GM19025 (cell line): ENCODE results near the gene ABLIM2.

Source experiments
- ATAC-seq: cut with Tn5 transposase; IDR thresholded peaks from one replicate; pipeline ENCODE4 v1.9.1; 2021; ENCODE audit warnings: mild to moderate bottlenecking, low read depth, moderate library complexity; ENCODE audit not compliant: unreplicated experiment

The ABLIM2 gene

DNA sequence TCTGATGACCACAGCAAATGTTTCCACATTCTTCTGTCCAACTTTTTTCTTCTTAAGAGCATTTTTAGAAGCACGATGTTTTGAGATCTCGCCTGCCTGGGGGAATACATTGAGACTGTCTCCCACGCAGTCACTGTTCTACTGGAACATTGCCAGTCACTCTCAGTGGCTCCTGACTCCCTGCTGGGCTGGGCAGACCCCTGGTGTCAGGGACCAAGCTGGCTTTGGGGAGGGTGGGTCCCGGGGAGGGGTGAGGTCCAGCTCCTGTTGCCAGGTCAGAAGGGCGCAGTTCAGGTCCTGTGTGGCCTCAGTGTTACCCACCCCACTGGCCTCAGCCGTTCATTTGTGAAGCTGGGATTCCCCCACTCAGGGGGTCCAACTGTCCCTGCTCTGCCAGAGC is 18.9 kb upstream of the ABLIM2 start:
- no peak for ATAC-seq

DNA sequence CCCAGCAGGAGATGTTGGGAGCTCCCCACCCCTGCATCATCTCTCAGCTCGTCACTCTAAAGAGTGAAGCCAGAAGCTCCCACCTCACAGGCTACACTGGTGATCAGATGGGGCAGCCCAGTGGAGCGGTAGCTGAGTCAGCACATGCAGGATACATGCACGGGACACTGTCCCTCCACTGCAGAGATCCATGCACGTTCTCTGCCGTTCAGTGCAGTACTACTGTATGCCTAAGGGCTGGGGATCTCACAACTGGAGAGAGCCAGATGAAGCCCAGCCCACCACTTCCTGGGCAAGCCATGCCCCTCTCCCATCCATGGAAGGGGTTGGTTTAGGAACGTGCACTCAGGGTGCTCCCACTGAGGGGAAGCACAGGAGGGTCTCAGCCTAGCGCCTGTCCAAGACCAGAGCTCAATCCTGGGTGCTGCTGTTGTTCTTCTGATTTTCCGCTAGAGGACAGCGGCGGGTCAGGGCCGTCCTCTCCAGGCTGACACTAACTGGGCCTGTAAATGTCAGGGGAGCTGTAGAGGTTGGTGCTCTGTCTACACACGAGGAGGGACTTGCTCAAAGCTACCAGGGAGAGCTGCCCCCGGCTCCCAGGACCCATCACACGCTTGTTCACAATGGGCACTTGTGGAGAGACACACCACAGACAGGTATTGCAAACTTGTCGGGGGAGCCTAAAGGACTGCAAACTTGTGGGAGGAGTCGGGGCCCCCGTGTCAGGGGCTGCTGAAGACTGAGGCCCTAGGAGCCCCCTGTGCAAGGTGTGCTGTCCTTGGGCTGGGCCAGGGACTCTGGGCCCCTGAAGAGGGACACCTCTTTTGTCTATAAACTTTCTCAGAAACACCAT is 18.2 kb upstream of the ABLIM2 start:
- ATAC-seq = peak; percentile 31

DNA sequence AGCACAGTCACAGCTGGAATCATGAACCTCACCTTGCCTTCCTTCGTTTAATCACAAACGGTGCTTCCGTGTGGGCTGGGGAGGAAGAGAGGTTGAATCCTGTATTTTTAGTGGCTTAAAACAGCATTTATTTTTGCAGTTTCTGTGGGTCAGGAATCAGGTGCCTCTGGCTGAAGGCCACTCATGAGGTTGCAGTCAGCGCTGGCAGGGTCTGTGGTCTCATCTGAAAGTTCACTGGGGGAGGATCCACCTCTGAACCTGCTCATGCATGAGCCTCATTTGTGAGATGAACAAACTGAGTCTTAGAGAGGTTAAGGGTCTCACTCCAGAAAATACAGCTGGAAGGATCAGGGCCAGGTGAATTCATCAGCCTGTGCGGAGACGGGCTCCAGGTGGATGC is 17.1 kb upstream of the ABLIM2 start:
- ATAC-seq = no peak

DNA sequence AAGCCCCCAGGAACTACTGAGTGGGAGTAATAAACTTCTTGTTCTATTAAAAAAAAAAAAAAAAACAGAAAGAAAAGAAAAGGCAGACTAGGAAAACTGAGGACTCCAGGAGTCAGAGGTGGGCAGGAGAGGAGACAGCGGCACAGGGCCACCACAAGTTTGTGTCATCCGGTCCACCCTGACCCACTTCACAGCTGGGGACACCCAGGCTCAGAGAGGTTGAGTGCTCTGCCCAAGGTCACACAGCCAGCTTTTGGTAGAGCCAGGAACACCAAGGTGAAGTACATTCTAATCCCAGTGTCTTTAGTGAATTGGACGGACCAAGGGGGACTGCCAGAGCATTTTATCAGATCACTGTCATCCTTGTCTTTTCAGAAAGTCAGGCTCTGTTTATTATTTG is 16.4 kb upstream of the ABLIM2 start:
- ATAC-seq = no peak

DNA sequence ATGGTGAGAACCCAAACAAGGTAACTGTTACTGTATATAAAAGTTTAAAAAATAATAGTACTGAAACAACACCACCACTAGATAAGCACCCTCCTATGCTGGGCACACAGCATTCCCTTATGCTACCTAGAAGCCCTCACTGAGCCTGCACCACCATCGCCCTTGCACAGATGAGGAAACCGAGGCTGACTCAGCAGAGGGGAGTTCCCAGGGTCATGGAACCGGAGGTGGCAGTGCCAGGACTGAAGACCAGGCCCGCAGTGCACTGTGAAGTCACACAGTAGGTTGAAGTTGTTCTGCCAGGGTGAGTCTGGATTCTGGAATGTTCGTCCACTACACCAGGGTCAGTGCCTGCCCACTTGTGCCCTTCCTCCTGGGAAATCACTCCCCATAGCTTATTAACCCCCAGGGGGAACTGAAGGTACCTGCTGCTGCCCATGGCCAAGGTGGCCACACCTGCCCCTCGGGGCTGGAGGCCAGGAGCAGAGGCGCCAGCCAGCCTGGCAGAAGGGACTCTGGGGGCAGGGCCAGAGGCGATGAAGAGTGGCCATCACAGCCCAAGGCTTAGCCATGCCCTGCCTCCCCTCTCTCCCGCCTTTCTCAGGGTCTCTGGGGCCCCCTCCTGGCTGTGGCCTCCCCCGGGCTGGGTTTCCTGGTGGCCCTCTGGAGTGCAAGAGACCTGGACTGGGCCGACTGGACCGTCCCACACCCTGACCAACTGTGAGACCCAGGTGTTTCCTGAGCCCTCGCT is 15.1 kb upstream of the ABLIM2 start:
- no peak for ATAC-seq

DNA sequence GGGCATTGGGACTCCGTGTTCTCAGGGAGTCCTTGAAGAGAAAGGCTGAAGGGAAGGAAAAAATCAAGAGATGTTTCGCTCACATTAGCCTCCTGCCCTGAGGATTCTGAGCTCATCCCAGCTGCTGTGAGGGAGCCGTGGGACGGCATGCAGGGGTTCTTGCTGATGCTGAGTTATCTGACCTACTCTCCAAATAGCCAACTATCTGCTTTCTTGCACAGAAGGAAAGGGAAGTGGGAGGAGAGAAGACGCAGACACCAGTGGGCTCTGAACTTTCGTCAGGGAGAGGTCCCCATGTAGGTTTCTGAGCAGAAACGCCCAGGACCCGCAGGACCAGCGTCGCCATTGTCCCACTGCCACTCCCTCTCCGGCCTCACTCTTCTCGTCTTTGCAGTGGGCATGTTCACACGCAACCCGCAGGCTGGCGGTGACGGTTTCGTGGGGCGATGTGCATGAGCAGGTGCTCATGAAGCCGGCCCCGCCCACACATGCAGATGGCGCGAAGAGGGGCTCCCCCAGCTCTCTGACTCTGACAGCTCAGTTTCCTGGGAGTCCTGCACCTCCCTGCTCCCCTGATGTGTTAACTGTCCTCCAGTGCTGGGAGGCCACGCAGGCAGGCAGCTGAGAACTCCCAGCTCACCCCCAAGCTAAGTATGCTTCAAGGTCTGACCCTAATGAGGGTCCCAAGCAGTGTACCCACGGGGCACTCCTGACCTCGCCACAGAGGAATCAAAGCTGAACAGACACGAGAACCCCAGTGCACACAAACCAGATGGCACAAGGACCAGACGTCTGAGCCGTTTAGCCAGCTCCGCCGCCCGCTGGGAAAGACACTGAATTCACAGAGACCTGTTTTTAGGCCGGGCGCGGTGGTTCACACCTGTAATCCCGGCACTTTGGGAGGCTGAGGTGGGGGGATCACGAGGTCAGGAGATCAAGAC is 13.6 kb upstream of the ABLIM2 start:
- ATAC-seq = peak; percentile 90

DNA sequence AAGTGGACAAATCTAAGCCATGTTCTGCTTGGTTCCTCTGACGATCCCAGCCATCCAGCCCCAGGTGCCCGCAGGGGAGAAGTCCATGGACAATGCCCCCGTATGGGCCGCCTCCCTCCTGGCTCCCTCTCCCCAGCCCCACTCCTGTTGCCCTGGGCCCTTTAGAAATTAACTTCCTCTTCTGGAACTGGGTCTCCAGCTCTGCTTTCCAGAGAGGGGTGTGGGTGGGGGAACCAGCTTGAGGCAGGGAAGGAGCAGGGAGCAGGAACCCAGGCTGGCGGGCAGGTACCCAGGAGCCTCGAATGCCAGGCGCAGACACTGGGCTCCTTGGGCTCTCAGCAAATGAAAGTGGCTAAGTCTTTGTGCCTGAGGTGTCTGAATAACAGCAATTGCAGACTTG is 12.7 kb upstream of the ABLIM2 start:
- no peak for ATAC-seq

DNA sequence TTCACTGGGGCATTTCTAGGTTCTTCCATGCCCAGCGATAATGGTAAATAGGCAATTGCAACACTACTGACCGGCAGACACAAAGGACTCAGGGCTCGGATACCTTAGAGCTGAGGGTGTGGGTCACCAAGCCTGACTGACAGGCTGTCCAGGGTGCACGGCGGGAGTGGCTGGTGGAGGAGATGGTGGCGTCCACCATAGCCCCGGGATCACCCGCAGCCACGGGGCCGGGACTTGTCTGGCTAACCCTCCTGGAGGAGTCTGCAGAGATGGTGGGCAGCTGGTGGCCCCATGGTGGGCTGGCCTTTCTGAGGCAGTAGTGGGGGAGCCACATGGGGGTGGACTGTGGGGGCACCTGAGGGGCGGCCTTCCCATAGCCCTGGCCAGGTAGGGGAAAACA is 11.7 kb upstream of the ABLIM2 start:
- no peak for ATAC-seq

DNA sequence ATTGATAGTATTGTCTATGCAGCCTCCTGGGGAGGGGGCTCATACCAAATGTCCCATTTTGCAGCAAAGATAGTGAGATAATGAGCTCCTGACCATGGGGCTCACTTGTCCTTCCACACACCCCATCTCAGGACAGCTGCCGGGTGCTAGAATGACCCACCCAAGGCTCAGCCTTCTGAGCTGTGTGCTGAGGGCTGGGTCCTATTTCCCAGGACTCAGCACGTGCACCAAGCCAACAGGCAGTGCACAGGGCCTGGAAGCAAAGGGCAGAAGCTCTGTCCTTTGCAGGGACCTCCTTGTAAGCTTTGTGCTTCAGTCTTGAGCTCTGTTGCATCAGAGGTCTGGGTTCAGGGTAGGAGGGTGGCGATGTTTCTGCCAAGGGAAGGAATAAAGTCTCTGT is 11.2 kb upstream of the ABLIM2 start:
- no peak for ATAC-seq

DNA sequence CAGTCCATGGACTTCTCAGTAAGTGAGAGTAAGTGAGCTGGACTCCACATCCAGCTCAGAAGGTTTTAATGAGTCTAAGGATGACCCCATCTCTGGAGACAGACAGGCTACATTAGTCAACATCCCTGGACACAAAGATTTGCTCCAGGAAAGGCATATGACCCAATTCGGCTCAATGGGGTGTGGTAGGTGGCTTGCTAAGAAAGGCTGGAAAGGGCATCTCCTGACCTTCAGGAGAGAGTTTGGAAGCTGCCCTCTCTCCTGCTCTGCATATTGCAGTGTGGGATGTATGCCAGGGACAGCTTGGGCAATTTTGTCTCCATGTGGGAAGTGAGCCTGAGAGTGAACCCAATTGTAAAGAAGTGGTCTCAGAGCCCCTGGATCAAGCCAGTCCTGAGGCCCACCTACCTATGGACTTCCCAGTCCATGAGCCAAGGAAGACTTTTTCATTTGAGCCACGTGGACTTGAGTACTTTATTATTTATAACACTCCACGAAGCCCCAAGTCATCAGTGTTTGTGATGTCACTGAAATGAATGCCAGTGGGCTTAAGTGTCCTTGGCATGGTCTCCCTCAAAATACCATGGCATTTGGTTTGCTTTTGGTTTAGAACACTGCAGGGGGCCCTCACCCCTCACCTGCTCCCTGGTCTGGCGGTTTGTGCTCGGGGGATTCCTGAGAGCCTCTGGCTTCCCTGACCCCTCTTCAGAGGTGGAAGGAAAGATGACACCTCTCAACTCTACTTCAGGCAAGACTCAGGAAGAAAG is 10.4 kb upstream of the ABLIM2 start:
- no peak for ATAC-seq

DNA sequence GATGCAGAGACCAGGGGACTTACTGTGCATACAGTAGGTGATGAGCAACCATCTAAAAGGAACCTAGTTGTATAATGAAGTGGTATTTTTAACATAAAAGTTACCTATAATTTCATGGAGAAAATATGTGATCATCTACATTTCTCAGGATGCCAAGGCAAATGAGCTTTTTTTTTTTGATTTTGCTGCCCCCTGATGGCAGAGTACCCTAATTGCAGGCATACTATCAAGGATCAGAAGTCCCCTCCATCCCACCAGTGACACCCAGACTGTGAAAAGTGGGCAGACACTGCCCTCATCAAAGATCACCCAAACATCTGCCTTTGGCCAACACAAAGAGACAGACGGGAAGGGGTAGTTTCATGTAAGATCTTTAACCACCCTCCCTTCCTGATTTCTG is 9.6 kb upstream of the ABLIM2 start:
- no peak for ATAC-seq

DNA sequence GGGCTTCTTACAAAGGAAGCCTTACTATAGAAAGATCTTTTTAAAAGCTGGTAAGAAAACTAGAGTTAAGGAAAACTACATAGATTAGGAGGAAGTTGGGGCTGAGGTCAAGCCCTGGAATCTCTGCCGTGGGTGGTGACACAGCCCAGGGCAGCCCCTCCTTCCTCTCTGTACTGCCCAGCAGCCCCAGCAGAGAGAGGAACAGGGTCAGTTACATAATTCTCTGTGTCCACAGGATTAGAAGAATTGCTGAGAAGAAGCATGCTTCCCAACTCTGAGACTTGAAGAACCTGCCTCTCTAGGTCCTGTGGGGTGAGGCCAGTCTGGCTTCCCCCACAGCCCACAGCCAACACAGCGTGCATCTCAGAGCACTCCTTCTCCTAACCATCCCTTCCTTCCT is 9.2 kb upstream of the ABLIM2 start:
- ATAC-seq = no peak

DNA sequence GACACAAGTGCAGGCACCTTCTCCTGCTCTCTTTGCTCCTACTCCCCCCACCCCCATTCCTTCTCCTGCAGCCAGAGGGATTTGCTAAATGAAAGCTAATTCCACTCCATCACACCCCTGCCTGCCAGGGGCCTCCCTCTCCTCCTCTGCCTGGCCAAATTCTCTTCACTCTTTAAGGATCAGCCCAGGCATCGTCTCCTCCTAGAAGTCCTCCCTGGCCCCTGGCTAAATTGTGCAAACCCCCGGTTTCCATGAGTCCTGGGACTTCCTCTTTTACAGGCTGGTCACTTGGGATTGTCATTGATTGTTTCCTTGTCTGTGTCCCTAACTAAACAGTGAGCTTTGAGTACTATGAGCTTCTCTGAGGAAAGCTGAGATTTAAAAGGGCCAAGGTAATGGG is 8.7 kb upstream of the ABLIM2 start:
- ATAC-seq = no peak

DNA sequence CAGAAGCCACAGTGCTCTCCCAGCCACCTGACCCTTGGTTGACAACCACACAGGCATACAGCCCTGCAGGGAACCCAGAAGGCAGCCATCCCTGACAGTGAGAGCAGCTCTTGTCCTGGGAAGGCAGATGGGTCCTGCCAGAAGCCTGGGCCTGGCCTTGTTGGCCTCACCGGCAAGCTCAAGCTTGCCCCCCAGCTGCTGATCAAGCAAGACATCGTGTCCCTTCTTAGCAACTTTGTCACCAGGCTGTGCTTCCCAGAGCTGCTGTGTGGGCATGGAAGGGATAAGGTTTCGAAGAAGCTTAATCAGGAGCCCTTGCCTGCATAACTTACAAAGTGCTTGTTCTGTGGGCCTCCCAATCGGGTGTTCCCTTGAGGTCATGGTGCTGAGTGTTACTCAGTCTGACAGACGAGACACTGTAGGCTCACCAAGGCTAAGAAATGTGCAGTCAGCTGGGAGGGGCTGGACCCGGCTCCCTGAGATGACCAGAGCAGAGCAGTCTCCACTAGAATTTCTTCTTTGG is 6.8 kb upstream of the ABLIM2 start:
- ATAC-seq = no peak

DNA sequence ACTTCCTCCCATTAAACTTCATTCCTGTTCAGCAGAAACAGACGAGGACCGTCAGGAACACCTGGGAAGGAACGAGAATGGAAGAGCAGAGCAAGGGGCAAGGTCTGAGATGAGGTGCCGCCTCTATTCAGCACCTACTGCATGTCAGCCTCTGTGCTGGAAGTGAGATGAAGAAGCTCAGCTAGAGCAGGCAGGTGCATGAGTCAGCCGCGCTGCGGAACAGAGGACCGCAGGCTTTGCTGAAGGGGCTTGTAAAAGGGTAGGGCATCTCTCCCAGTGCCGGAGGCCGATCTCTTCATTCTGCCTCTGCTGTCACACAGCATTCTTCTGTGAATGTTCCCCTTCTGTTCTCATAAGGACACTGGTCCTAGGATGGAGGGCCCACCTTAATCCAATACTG is 6.1 kb upstream of the ABLIM2 start:
- ATAC-seq = no peak

DNA sequence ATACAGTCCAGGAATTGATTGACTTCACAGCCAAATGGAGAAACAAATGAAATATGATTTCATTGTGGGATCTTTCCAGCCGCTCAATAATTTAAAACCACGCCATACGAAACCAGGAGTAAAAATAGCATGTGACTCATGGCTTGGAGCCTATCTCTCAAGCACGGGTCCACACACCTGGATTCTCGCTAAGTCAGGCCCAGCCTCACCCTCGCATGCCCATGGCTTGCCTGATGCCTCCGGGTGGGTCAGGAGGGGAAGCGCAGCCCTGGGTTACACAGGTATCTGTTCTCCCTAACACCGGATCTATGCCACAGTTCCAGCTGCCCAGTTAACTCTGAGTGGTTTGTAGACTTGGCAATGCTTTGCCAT is 5.6 kb upstream of the ABLIM2 start:
- no peak for ATAC-seq

DNA sequence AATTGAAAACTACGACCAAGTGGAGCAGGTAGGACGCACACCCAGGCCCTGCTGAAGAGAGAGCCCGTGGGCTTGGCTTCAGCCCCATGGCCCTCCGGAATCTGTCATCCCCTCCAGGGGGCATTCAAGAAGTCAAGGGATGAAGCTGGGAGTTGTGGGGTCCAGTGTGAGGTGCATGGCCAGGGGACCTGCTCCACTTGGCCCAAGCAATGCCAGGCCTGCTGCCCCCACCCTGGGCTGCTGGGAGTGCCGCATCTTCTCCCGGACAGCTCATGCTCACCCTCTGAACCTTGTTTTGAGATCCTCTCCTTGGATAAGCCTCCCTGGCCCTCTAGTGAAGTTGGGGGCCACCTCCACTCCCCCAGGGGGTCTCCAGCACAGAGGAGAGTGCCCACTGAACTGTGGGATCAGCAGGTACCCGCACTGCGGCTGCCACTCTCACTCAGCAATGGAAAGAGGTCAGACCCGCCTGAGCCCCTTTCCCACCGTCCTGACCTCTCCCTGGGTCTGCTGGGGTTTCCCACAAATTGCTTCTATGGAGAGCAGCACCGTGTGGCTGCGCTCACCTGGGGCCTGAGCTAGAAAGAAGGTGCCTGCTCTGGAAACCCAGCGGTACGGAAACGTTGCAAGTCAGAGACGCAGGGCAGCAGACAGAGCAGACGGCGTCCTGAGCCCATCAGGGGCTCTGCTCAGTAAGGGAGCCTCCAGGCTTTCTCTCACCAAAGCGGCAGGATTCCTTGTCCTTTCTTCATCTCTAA is 5.0 kb upstream of the ABLIM2 start:
- no peak for ATAC-seq

DNA sequence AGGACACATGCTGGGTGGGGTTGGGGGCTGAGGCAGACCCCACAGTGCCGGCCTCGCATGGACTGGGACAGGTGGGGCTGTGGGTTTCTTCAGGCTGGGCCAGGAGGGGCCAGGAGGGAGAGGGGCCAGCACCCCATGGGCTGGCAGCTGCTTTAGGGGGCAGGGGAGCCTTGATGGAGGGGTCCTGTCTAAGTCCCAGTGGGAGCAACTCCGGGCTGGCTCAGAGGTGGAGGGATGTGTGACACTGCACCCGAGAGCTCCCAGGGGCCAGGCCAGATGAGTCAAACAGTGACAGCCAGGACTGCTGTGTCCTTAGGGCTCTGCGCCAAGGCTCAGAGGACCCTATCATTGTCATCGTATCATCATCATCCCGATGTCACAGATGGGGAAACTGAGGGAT is 4.4 kb upstream of the ABLIM2 start:
- no peak for ATAC-seq

DNA sequence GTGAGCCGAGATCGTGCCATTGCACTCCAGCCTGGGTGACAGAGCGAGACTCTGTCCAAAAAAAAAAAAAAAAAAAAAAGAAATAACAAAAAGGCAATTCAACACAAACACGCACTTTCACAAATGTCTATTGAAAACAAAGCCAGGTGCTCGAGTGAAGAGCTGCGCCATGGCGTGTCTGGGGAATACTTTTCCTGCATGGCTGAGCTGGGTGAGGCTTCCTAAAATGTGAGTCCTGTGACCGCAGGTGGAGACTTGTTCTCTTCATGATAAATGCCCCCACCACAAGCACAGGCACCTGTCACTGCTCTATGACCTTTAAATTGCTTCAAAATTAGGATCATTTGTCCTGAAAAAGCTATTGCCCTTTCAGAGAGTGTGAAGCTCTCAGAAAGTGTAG is 4.0 kb upstream of the ABLIM2 start:
- ATAC-seq = no peak
